Left lung (tissue), 10 donors: ENCODE data around the gene TIMM17A. TPM values are rescaled to one million over a fixed set of nuclear protein-coding genes. Genes with fewer than 3 reads are reported as not detected.

Experiments used
- ATAC-seq: fragments of 200-7000 bp; cut with Tn5 transposase; one replicate; pipeline ENCODE4 v1.9.1; 2020; ENCODE audit warnings: moderate library complexity
- DNase-seq, 4 donors: peaks; one replicate each; pipeline ENCODE4 v3.0.0-alpha.2; 2013 to 2020
- H3K27ac ChIP-seq, 2 donors: fragments of 200-600 bp; sonication (generic) in 1 of 2; one replicate each; pipeline versions ENCODE4 v1.5.0 to v1.8.0; 2020 to 2021
- H3K27me3 ChIP-seq, 2 donors: fragments of 200-600 bp; sonication (generic) in 1 of 2; one replicate each; pipeline versions ENCODE4 v1.5.0 to v1.8.0; 2020 to 2021
- H3K36me3 ChIP-seq, 2 donors: fragments of 200-600 bp; sonication (generic) in 1 of 2; one replicate each; pipeline versions ENCODE4 v1.5.0 to v1.8.0; 2020 to 2021
- H3K4me1 ChIP-seq, 2 donors: fragments of 200-600 bp; one replicate each; pipeline ENCODE4 v1.8.0; 2021
- H3K4me3 ChIP-seq, 2 donors: fragments of 200-600 bp; sonication (generic) in 1 of 2; one replicate each; pipeline versions ENCODE4 v1.5.0 to v1.8.0; 2020 to 2021; ENCODE audit warnings: mild to moderate bottlenecking in 1 of 2
- H3K9me3 ChIP-seq, 2 donors: fragments of 200-600 bp; sonication (generic) in 1 of 2; one replicate each; pipeline versions ENCODE4 v1.5.0 to v1.8.0; 2020 to 2021
- CTCF ChIP-seq, 2 donors: fragments of 200-600 bp; sonication (generic) in 1 of 2; IDR thresholded peaks; one replicate each; pipeline versions ENCODE4 v1.5.0 to v1.8.0; 2021; ENCODE audit warnings: antibody characterized with exemption in 2 of 2
- intact Hi-C, 2 donors: fragments of 100-400 bp; cut with DNase I; formaldehyde crosslinking; loops; one replicate each; pipeline versions ENCODE4 v1.11.2 to v1.14.2; 2022
- polyA plus RNA-seq, 6 donors: library from polyadenylated mRNA; unstranded; fragments of 120-200 nt; gene quantifications; one replicate each; pipeline ENCODE4 v1.2.1, GENCODE V29; 2013; ENCODE audit not compliant: insufficient read length in 6 of 6
- total RNA-seq, 2 donors: library from RNA; stranded (reverse); fragmentation: NEBNext Ultra II Directional; extraction: Animal tissue kit (Norgen Biotek cat#: 25700); gene quantifications; one replicate each; pipeline ENCODE4 v1.2.1, GENCODE V29; 2021
- donor health status: DM: no; HTN: yes; CAD: no.
- donor health status: DM: no; HTN: no; CAD: no.

Gene TIMM17A
- total and polyA plus RNA-seq, 8 donors: 42.6 to 56.7 (median 50.1) TPM

GRCh38 chr1:201911826-201912571 lies 43.3 kb upstream of the TIMM17A start:
- Histone ChIP-seq H3K27ac (no peak overlapping the region), H3K9me3 (no peaks in the 10 kb centered on the region), H3K4me1 (peaks cover 5% of the 10 kb centered on the region in 2 donors), H3K4me3 (no peak overlapping the region), H3K36me3 (no peaks in the 10 kb centered on the region), H3K27me3 (no peaks in the 10 kb centered on the region)
- intact Hi-C loops: no loop called here
- TF ChIP-seq CTCF (IDR thresholded peaks at IDR 0.05): no peak
- ATAC-seq (no peak), DNase-seq (no peak)

- peaks cover 7 to 11% of the 10 kb centered on the region in 2 donors for H3K4me1 ChIP-seq
- TF ChIP-seq CTCF (IDR thresholded peaks at IDR 0.05): no peak
- no peak overlapping the region for H3K27ac ChIP-seq
- no peak for ATAC-seq
- intact Hi-C loops: no loop called here
- DNase-seq: no peak
- no peaks in the 10 kb centered on the region for H3K36me3 ChIP-seq
- H3K27me3 ChIP-seq: no peaks in the 10 kb centered on the region
- H3K9me3 ChIP-seq: no peaks in the 10 kb centered on the region
- H3K4me3 ChIP-seq: no peak overlapping the region
Measured at GRCh38 chr1:201912832-201913231, 42.5 kb upstream of the TIMM17A start.

GRCh38 chr1:201914456-201915235 lies 40.7 kb upstream of the TIMM17A start:
- intact Hi-C loops: no loop called here
- ATAC-seq (no peak), DNase-seq (no peak)
- no peak for TF ChIP-seq CTCF (IDR thresholded peaks at IDR 0.05)
- Histone ChIP-seq H3K4me3 (no peak overlapping the region), H3K9me3 (no peaks in the 10 kb centered on the region), H3K36me3 (no peaks in the 10 kb centered on the region), H3K27me3 (no peaks in the 10 kb centered on the region), H3K27ac (no peak overlapping the region), H3K4me1 (peaks cover 7 to 12% of the 10 kb centered on the region in 2 donors)

- TF ChIP-seq CTCF (IDR thresholded peaks at IDR 0.05): no peak
- no peaks in the 10 kb centered on the region for H3K27me3 ChIP-seq
- H3K9me3 ChIP-seq: peaks cover 0 to under 1% of the 10 kb centered on the region in 2 donors
- DNase-seq: peak in 2 of 4 donors; percentile 28 to 69
- no peak overlapping the region for H3K4me3 ChIP-seq
- H3K36me3 ChIP-seq: no peaks in the 10 kb centered on the region
- peak overlapping the region in 1 of 2 donors; percentile 75 for H3K27ac ChIP-seq
- H3K4me1 ChIP-seq: peaks cover 7 to 12% of the 10 kb centered on the region in 2 donors
- intact Hi-C loops: no loop called here
- peak; percentile 72 for ATAC-seq
Measured at GRCh38 chr1:201916649-201917249, 38.6 kb upstream of the TIMM17A start.
